ENCODE data around the gene LGALSL.
"Not testable (repeated sequence)": the region's sequence is repeated elsewhere in the genome, so short reads cannot be mapped to it uniquely, and the experiment has no call there.

Gene LGALSL

GRCh38 chr2:64442801-64443429 is 11.0 kb upstream of the LGALSL start:
- no peak for DNase-seq (ENCODE audit: low spot score)

GRCh38 chr2:64445970-64446369 is 8.0 kb upstream of the LGALSL start:
- not testable (repeated sequence) for DNase-seq (ENCODE audit: low spot score)

GRCh38 chr2:64447317-64448040 is 6.5 kb upstream of the LGALSL start:
- no peak for DNase-seq (ENCODE audit: low spot score)

GRCh38 chr2:64448041-64448426 is 5.9 kb upstream of the LGALSL start:
- DNase-seq (ENCODE audit: low spot score), result no peak

GRCh38 chr2:64451051-64451450 is 2.9 kb upstream of the LGALSL start:
- DNase-seq (ENCODE audit: low spot score), result no peak

GRCh38 chr2:64454386-64455332 is 697 bp downstream of the LGALSL start:
- DNase-seq (ENCODE audit: low spot score), result peak; percentile 54

GRCh38 chr2:64455545-64455944 is 1.6 kb downstream of the LGALSL start:
- DNase-seq (ENCODE audit: low spot score), result no peak

GRCh38 chr2:64456293-64456692 is 2.3 kb downstream of the LGALSL start:
- no peak for DNase-seq (ENCODE audit: low spot score)

- no peak for DNase-seq (ENCODE audit: low spot score)
Observed at GRCh38 chr2:64457524-64457923, 3.6 kb downstream of the LGALSL start.

GRCh38 chr2:64459575-64459974 is 5.6 kb downstream of the LGALSL start:
- no peak for DNase-seq (ENCODE audit: low spot score)

GRCh38 chr2:64460330-64460729 is 6.4 kb downstream of the LGALSL start:
- no peak for DNase-seq (ENCODE audit: low spot score)

GRCh38 chr2:64461271-64462058 is 7.5 kb downstream of the LGALSL start:
- DNase-seq (ENCODE audit: low spot score), result no peak

- no peak for DNase-seq (ENCODE audit: low spot score)
Observed at GRCh38 chr2:64462171-64462570, 8.2 kb downstream of the LGALSL start.

- DNase-seq (ENCODE audit: low spot score), result no peak
Observed at GRCh38 chr2:64462940-64463700, 9.2 kb downstream of the LGALSL start.

GRCh38 chr2:64463781-64464180 is 9.8 kb downstream of the LGALSL start:
- DNase-seq (ENCODE audit: low spot score), result no peak

- no peak for DNase-seq (ENCODE audit: low spot score)
Observed at GRCh38 chr2:64466478-64467085, 12.6 kb downstream of the LGALSL start.

- DNase-seq (ENCODE audit: low spot score), result no peak
Observed at GRCh38 chr2:64467096-64467843, 13.3 kb downstream of the LGALSL start.

- DNase-seq (ENCODE audit: low spot score), result no peak
Observed at GRCh38 chr2:64469261-64469660, 15.3 kb downstream of the LGALSL start.

- no peak for DNase-seq (ENCODE audit: low spot score)
Observed at GRCh38 chr2:64470071-64470470, 16.1 kb downstream of the LGALSL start.

- no peak for DNase-seq (ENCODE audit: low spot score)
Observed at GRCh38 chr2:64470766-64471295, 16.9 kb downstream of the LGALSL start.

Data from hepatic stellate cell (primary cell).